Measurements from ENCODE around the gene EPS8L2.

The EPS8L2 gene

GRCh38 chr11:774873-775592 lies 69.0 kb downstream of the EPS8L2 start:
- in situ Hi-C loops (cut with MboI; ENCODE audit: low sequenced_read_pairs), result no loop called here

DNA sequence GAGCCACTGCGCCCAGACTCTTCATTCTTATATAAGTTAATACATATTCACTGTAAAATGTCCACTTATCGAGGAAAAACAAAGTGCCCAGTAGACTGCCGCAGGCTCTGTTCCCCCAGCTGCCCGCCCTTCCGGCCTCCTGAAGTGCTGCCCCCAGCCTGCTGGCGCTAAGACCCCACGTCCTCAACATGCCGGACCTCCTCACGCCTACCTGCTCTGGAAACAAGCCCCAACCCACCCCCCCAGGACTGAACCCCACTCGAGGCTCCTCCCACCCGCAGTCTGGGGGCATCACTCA lies 70.2 kb downstream of the EPS8L2 start:
- in situ Hi-C loops (cut with MboI; ENCODE audit: low sequenced_read_pairs), result no loop called here

- in situ Hi-C loops (cut with MboI; ENCODE audit: low sequenced_read_pairs), result no loop called here
These were observed 70.7 kb downstream of the EPS8L2 start for GRCh38 chr11:776561-777287.
